IPS DF 6.9 (cell line): ENCODE measurements around the gene BACH2.
"Not testable (repeated sequence)": the region's sequence is repeated elsewhere in the genome, so short reads cannot be mapped to it uniquely, and the experiment has no call there.

Source experiments
- DNase-seq: peaks from one replicate; pipeline ENCODE4 v3.0.0-alpha.2; 2013; ENCODE audit warnings: low read depth, low spot score
- H3K27ac ChIP-seq: one replicate; pipeline ENCODE4 v1.5.1; 2013; ENCODE audit warnings: low read length, control low read depth
- H3K27me3 ChIP-seq: 2 replicates; pipeline ENCODE4 v1.6.1; 2013; ENCODE audit warnings: mild to moderate bottlenecking, low read length; ENCODE audit not compliant: control insufficient read depth, insufficient read depth
- H3K36me3 ChIP-seq: 2 replicates; pipeline ENCODE4 v1.6.1; 2013; ENCODE audit warnings: low read length; ENCODE audit not compliant: control insufficient read depth, insufficient read depth
- H3K4me1 ChIP-seq: 2 replicates; pipeline ENCODE4 v1.6.1; 2013; ENCODE audit warnings: low read length; ENCODE audit not compliant: control insufficient read depth, insufficient read depth
- H3K4me3 ChIP-seq: 2 replicates; pipeline ENCODE4 v1.5.1; 2013; ENCODE audit warnings: mild to moderate bottlenecking, low read length
- H3K9me3 ChIP-seq: 2 replicates; pipeline ENCODE4 v1.6.1; 2013; ENCODE audit warnings: low read length, inconsistent platforms; ENCODE audit not compliant: control insufficient read depth, insufficient read depth
- WGBS: extraction: QIAGEN DNeasy Blood & Tissue Kit; methylation state at CpG from one replicate; pipeline ENCODE4 v1.1.7; 2013; ENCODE audit warnings: mixed read lengths, missing lambda C conversion rate; ENCODE audit not compliant: insufficient read length, insufficient coverage; 5-methylcytosine and 5-hydroxymethylcytosine counted together

BACH2 gene

DNA sequence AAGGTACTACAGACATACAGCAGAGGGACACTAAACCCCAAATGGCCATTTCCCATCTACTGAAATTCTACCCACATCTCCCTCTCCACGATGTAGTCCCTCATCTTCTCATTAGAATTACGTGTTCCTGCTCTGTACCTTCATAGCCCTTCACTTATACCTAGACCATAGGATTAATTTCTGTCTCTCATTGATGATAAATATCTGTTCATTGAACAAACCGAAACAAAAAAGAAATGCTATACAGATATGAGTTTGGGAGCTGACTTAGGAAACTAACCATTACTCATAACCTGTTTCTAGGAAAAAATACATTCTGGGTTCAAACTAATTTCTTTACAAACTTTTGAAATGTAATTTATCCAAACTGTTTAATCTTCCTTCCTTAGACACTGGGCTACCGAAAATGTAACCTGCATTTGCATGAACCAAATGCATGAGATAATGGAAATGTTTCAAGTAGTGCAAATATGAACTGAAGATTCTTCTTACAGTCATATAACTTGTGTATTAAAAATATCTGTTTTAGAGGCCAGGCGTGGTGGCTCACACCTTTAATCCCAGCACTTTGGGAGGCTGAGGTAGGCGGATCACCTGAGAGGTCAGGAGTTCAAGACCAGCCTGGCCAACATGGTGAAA lies 317.0 kb downstream of the BACH2 start:
- H3K4me1 ChIP-seq: no peaks in the 10 kb centered on the region; the same call in 1 of the 2 replicates
- no peak overlapping the region for H3K4me3 ChIP-seq
- no peak overlapping the region for H3K27ac ChIP-seq
- no peaks in the 10 kb centered on the region for H3K36me3 ChIP-seq
- DNase-seq: no peak
- no peaks in the 10 kb centered on the region for H3K9me3 ChIP-seq
- H3K27me3 ChIP-seq: no peaks in the 10 kb centered on the region
- no CpG with 5 or more reads among the region's 6 CpGs for WGBS

DNA sequence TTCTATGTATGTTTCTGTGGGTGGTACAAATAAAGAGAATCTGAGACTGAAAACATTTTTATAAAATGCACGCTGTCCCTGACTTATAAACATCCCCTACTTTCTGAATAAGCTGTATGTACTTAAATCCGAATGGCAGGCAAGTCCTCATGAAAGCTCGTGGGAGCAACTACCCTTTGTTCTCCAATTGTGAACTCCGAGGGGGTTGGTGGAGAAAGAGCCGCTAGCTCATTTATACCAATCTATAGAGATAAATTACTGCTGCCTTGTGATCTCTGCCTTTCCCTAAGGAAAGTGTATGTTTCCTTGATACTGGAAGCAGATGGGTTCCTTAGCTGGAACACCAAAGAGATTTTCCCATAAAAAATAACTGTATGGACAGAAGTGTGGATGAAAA lies 317.9 kb downstream of the BACH2 start:
- no CpG with 5 or more reads among the region's 5 CpGs for WGBS
- DNase-seq: no peak
- H3K9me3 ChIP-seq: no peaks in the 10 kb centered on the region
- H3K27ac ChIP-seq: no peak overlapping the region
- no peak overlapping the region for H3K4me3 ChIP-seq
- H3K4me1 ChIP-seq: no peaks in the 10 kb centered on the region; the same call in 1 of the 2 replicates
- no peaks in the 10 kb centered on the region for H3K27me3 ChIP-seq
- no peaks in the 10 kb centered on the region for H3K36me3 ChIP-seq

DNA sequence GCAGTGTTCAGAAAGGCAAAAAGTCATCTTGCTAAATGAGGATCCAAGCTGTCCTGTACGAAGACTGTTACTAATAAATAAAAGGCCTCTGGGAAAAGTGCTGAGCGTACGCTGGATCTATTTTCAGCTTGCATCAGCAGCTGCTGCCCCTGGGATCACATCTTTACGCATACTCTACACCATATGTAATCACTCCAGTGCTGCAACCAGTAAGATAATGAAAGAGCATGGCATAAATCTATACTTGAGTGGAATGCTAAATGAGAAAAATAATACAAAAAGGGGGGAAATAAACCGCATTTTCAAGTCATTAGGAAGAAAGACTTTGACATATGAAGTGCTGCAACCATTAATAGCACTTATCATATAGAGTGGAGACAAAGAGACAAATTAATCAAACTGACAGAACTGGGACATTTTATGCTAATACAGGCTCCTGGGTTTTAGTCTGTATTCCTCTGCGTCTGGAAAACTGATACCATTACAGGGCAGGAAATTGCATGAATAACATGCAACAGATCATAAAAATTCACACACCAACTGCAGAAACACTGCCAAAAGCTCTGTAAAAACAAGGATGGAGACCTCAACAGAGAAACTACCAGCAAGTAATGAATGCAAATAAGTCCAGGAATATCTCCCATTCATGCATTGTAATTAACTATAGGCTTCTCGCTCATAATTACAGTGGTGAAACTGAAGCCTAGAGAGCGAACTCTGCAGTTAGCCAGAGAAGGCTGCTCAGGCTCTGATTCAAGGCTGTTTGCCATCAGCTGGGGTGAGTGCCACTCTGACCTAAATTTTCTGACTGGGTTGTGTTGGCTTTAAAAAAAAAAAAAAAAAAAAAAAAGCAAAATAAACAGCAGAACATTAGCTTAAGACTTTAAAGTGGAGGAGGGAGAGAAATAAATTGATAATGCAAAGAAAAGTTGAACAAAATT lies 318.6 kb downstream of the BACH2 start:
- Histone ChIP-seq H3K9me3 (no peaks in the 10 kb centered on the region), H3K4me3 (no peak overlapping the region), H3K36me3 (no peaks in the 10 kb centered on the region), H3K27ac (no peak overlapping the region), H3K4me1 (no peaks in the 10 kb centered on the region; the same call in 1 of the 2 replicates), H3K27me3 (no peaks in the 10 kb centered on the region)
- no peak for DNase-seq
- no CpG with 5 or more reads among the region's 8 CpGs for WGBS

DNA sequence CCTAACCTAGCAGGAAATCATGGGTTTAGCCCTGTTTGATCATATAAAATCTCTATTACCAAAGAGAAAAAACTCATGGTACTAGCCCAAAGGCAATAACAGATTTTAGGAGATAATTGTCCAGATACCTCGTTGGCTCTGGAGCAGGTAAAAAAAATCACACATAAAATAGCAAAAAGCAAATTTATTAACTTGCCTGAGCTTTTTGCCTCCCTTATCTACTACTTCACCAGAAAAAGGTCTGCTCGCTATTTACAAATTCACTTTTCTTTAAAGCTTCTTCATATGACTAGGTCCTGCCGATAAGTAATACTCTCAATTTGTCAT lies 320.0 kb downstream of the BACH2 start:
- Histone ChIP-seq H3K4me3 (no peak overlapping the region), H3K4me1 (no peaks in the 10 kb centered on the region; the same call in 1 of the 2 replicates), H3K27me3 (no peaks in the 10 kb centered on the region), H3K36me3 (no peaks in the 10 kb centered on the region), H3K9me3 (no peaks in the 10 kb centered on the region), H3K27ac (no peak overlapping the region)
- no CpG with 5 or more reads among the region's 3 CpGs for WGBS
- no peak for DNase-seq

DNA sequence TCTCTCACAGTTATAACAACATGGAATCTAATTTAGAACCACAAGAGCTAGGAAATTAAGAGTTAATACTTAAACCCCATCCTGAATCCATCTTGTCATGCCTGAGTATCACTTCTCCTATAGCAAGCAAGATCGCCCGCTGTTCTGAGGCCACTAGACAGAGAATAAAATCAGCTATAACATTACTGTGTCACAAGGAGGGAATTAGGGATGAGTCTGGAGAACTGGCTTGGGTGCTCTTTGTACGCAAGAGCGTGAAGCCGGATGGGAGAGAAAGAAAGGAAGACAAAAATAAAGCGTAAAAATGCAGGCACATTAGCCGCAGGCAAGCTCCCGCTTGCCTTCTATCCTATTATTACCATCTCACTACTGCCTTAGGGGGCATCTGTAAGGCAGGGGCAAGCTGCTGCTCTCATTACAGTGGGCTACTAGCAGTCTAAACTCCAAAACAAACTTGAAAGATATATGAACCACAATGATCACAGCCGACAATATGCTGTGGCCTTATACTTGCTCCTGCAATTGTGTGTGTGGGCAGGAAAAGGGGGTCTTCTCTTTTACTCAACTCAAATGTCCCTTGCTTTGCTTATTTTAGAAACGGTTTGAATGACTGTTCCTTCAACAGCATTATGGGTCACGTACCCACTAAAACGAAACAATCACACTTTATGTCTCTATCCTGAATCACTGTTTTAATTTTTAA lies 320.5 kb downstream of the BACH2 start:
- H3K4me1 ChIP-seq: no peaks in the 10 kb centered on the region; the same call in 1 of the 2 replicates
- H3K36me3 ChIP-seq: no peaks in the 10 kb centered on the region
- DNase-seq: no peak
- H3K27me3 ChIP-seq: no peaks in the 10 kb centered on the region
- no peaks in the 10 kb centered on the region for H3K9me3 ChIP-seq
- H3K4me3 ChIP-seq: no peak overlapping the region
- H3K27ac ChIP-seq: no peak overlapping the region
- WGBS: no CpG with 5 or more reads among the region's 12 CpGs

DNA sequence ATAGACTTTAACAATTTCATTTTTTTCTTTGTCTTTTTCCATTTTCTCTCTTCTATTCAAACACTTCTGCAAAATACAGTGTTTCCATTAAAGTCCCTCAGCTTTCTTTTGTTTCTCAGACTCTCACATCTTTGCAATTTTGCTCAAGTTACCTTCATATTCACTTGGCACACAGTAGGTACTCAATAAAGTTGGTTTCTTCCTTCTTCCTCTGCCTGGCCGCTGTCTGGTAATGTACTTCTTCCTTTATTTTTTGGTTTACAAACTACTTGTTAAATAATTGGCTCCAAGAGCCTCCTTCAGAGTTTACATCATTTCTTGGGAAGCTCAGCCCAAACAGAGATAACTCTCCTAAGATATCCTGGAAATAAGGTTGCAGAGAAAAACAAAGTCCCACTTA lies 321.3 kb downstream of the BACH2 start:
- no CpG with 5 or more reads among the region's 1 CpG for WGBS
- H3K27ac ChIP-seq: no peak overlapping the region

DNA sequence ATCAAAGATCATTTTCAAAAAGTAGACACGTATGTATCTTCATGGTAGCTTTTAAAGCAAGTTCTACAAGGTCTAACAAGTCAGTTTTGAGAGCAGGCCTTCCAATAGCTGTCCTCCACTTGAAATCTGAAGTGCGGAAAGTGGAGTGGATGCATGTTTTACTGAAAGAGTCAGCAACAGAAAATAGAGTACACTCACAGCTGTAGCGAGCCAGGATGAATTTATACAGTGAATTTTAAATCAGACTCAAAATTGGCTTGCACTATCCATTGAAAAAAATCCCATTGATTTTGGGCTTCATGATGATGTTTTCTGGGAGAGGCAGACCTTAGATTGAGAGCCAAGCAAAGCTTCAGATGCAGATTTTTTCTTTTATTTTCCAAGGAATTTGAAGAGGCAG lies 321.8 kb downstream of the BACH2 start:
- DNase-seq: no peak
- Histone ChIP-seq H3K36me3 (no peaks in the 10 kb centered on the region), H3K4me3 (no peak overlapping the region), H3K27ac (no peak overlapping the region), H3K9me3 (no peaks in the 10 kb centered on the region), H3K27me3 (no peaks in the 10 kb centered on the region), H3K4me1 (no peaks in the 10 kb centered on the region; the same call in 1 of the 2 replicates)
- no CpG with 5 or more reads among the region's 3 CpGs for WGBS

More for the DNA sequence above, 321.3 kb downstream of the BACH2 start:
- Histone ChIP-seq H3K4me3 (no peak overlapping the region), H3K9me3 (no peaks in the 10 kb centered on the region), H3K4me1 (no peaks in the 10 kb centered on the region; the same call in 1 of the 2 replicates), H3K27me3 (no peaks in the 10 kb centered on the region), H3K36me3 (no peaks in the 10 kb centered on the region)
- DNase-seq: no peak

DNA sequence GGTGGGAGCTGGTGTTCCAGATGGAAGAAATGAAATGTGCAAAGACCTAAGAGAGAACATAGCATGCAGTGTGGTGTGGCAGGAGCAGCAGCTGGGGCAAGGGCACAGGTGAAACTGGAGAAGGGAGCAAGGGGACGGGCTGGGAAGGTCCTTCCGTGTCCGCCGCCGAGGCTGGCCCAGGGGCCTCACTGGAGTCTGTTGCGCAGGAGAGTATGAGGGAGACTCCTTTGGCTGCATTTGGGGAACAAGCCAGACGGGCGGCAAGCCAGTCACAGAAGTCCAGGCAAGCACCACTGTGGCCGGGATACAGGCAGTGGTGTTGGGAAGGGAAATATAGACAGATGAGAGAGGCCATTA lies 324.6 kb downstream of the BACH2 start:
- no peak for DNase-seq
- no peaks in the 10 kb centered on the region for H3K27me3 ChIP-seq
- no CpG with 5 or more reads among the region's 9 CpGs for whole genome bisulfite sequencing

DNA sequence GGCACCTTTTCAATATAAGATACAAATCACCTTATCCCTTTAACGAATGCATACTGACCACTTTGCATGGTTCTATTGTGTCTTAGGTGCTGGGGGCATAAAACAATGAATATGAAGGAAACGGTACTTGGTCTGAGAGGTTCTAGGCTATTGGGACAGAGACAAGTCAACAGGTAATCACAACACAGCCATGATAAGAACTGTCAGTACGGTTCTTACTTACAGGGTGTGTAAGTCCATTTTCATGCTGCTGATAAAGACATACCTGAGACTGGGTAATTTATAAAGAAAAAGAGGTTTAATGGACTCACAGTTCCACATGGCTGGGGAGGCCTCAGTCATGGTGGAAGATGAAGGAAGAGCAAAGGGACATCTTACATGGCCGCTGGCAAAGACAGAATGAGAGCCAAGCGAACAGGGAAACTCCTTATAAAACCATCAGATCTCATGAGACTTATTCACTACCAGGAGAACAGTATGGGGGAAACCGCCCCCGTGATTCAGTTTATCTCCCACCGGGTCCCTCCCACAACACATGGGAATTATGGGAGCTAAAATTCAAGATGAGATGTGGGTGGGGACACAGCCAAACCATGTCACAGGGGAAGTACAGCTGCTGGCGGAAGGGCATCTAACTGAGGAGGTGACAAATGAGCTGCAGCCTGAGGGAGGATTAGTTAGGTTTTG lies 325.2 kb downstream of the BACH2 start:
- H3K4me3 ChIP-seq, DNase-seq, H3K9me3 ChIP-seq, H3K36me3 ChIP-seq, H3K27me3 ChIP-seq, H3K27ac ChIP-seq, H3K4me1 ChIP-seq: not testable (repeated sequence)
- WGBS: no CpG with 5 or more reads among the region's 9 CpGs

More for the DNA sequence above, 324.6 kb downstream of the BACH2 start:
- H3K36me3 ChIP-seq: no peaks in the 10 kb centered on the region
- no peak overlapping the region for H3K4me3 ChIP-seq
- H3K9me3 ChIP-seq: no peaks in the 10 kb centered on the region
- H3K4me1 ChIP-seq: no peaks in the 10 kb centered on the region
- no peak overlapping the region for H3K27ac ChIP-seq
